Measurements from ENCODE around the gene KAZN.

KAZN gene

GRCh38 chr1:15103211-15103610, 504.7 kb downstream of the KAZN start:
- DNase-seq, result no peak

GRCh38 chr1:15103906-15104305, 505.4 kb downstream of the KAZN start:
- DNase-seq, result no peak

- no peak for DNase-seq
These were observed 506.3 kb downstream of the KAZN start for GRCh38 chr1:15104768-15105167.

GRCh38 chr1:15106608-15107007, 508.1 kb downstream of the KAZN start:
- no peak for DNase-seq

- no peak for DNase-seq
These were observed 508.7 kb downstream of the KAZN start for GRCh38 chr1:15107058-15107687.

GRCh38 chr1:15107911-15108310, 509.4 kb downstream of the KAZN start:
- no peak for DNase-seq

GRCh38 chr1:15110128-15110866, 511.8 kb downstream of the KAZN start:
- no peak for DNase-seq

GRCh38 chr1:15110867-15111230, 512.4 kb downstream of the KAZN start:
- DNase-seq, result no peak

GRCh38 chr1:15113146-15113545, 514.7 kb downstream of the KAZN start:
- no peak for DNase-seq

GRCh38 chr1:15114884-15115283, 516.4 kb downstream of the KAZN start:
- DNase-seq, result no peak

- no peak for DNase-seq
These were observed 517.3 kb downstream of the KAZN start for GRCh38 chr1:15115542-15116330.

- no peak for DNase-seq
These were observed 518.5 kb downstream of the KAZN start for GRCh38 chr1:15116966-15117365.

GRCh38 chr1:15117671-15118325, 519.3 kb downstream of the KAZN start:
- DNase-seq, result no peak

GRCh38 chr1:15118579-15118978, 520.1 kb downstream of the KAZN start:
- no peak for DNase-seq

- no peak for DNase-seq
These were observed 521.9 kb downstream of the KAZN start for GRCh38 chr1:15120251-15120945.

GRCh38 chr1:15122331-15122730, 523.8 kb downstream of the KAZN start:
- no peak for DNase-seq

GRCh38 chr1:15123270-15123669, 524.8 kb downstream of the KAZN start:
- no peak for DNase-seq

GRCh38 chr1:15123925-15124324, 525.4 kb downstream of the KAZN start:
- DNase-seq, result no peak

- no peak for DNase-seq
These were observed 526.0 kb downstream of the KAZN start for GRCh38 chr1:15124362-15125100.

GRCh38 chr1:15125101-15125745, 526.7 kb downstream of the KAZN start:
- no peak for DNase-seq

GRCh38 chr1:15128077-15128476, 529.6 kb downstream of the KAZN start:
- DNase-seq, result no peak
